Left cardiac atrium (tissue), 4 donors: Measurements from ENCODE around the gene IFFO2. TPM values are rescaled to one million over a fixed set of nuclear protein-coding genes. Genes with fewer than 3 reads are reported as not detected.

Experiments
- ATAC-seq, 2 donors: fragments of 200-7000 bp; cut with Tn5 transposase; one replicate each; pipeline ENCODE4 v1.9.1; 2020; ENCODE audit warnings: mild to moderate bottlenecking in 2 of 2, moderate library complexity in 2 of 2
- DNase-seq: peaks from one replicate; pipeline ENCODE4 v3.0.0-alpha.2; 2020
- intact Hi-C, 2 donors: fragments of 100-400 bp; cut with DNase I; formaldehyde crosslinking; loops; one replicate each; pipeline versions ENCODE4 v1.14.1 to v1.15.1; 2022 to 2023
- long read RNA-seq: library from polyadenylated mRNA; unstranded; transcript quantifications from one replicate; pipeline ENCODE4 v2.0.0, GENCODE V29; 2021
- total RNA-seq, 2 donors: library from RNA; stranded (reverse); fragmentation: NEBNext Ultra II Directional; extraction: Animal tissue kit (Norgen Biotek cat#: 25700); gene quantifications; one replicate each; pipeline ENCODE4 v1.2.1, GENCODE V29; 2021
- donor health status: DM: no; HTN: yes; CAD: no.
- donor health status: DM: no; HTN: yes; CAD: no; lungs with severe emphysema.
- donor health status: DM: yes; HTN: yes; CAD: no.
- donor health status: Dilated cardiomyopathy.

IFFO2 gene
- 1 to 10 TPM; 3.4 to 6.4 TPM for total RNA-seq
- long read RNA-seq = 0 reads

DNA sequence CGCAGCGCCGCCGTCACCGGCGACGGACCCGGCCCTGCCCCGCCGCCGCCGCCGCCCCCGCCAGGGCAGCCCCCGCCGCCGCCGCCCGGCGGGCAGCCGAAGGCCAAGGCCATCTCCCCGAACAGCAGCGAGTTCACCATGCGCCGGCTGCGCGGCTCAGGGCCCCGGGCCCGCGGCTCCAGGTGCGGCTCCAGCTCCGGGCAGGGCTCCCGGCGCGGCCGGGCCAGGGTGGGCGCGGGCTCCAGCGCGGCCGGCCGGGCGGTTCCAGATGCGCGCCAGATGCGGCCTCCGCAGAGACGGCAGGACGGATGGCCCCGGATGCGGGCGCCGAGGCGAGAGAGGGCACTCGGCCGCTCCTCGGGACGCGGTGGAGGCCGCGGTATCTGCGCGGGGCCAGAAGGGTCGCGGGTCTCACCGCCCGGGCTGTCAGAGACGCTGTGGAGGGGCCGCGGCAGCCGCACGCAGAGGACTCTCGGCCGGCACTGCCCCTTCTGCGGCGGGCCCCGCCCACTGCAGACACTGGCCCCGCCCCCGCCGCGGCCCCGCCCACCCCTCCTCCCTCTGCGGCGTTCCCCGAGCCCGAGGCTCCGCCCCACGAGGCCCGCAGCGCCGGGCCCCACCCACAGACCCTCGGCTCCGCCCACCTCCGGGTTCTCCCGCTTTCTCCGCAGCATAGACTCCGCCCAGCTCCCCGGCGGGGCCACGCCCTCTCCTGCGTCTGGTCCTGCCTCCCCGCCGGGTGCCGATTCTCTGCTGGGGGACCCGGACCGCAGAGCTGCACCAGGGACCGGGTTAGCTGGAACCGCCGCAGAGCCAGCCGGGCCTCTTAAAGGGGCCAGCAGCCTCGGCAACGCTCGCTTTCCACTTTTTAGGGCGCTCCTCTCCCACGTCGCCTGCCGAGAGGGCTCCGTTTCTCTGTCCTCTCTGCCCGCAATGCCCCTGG, at the start of gene IFFO2:
Gene IFFO2, minus strand, starts transcription at position 484 of the 943 bp plus-strand sequence. Its CDS starts 344 bp downstream, at position 140.
- intact Hi-C loops = loop anchor here in 1 of 2 donors (5.0 kb wide), 2 partner anchors 34 to 49 kb away; no protein-coding TSS in a partner anchor
- ATAC-seq (peak; percentile 98), DNase-seq (peak; percentile 98)

- intact Hi-C loops = no loop called here
- ATAC-seq = no peak
Observed at GRCh38 chr1:19006000-19006399, 49.5 kb upstream of the IFFO2 start.

GRCh38 chr1:19003371-19004290, 47.2 kb upstream of the IFFO2 start:
- no peak for DNase-seq
- ATAC-seq = peak in 1 of 2 donors; percentile 19
- intact Hi-C loops = no loop called here

More at GRCh38 chr1:19006000-19006399, 49.5 kb upstream of the IFFO2 start:
- no peak for DNase-seq

- ATAC-seq (no peak), DNase-seq (no peak)
- intact Hi-C loops = no loop called here
Observed at GRCh38 chr1:19000065-19000464, 43.6 kb upstream of the IFFO2 start.

GRCh38 chr1:18999359-18999758, 42.9 kb upstream of the IFFO2 start:
- peak; percentile 27 to 50 for ATAC-seq
- intact Hi-C loops = no loop called here
- DNase-seq = no peak

DNA sequence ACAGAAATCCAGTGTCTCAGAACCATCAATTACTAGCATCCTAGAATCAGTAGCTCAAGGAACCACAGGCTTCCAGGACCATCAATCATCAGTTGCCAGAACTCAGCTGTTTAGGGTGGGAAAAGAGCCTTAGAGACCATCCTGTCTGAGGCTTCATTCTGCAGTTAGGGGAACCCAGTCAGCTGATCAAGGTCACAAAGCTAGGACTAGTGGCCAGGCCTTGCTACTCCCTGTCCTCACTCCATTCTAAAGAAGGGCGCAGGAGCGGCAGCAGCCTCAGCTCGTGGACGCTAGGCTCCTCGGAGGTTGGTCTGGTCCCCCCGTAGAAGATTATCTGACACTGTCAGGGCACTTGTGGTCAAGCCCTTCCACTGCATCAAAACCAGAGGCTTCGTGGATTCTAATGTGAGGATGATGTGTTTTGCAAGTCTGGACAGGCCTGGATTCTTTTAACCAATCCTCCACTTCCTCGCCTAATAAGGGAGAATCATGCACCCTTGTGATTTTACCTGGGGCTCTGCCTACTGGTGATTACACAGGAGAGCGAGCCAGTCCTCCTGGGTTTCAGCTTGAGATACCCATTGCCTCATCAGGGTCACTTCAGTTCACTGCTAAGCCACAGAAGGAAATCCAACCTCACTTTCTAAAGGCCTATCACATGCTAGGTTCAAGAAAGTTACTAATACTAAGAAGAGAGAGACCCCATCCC, 41.7 kb upstream of the IFFO2 start:
- no peak for DNase-seq
- intact Hi-C loops = no loop called here
- peak in 1 of 2 donors; percentile 36 for ATAC-seq

GRCh38 chr1:18997508-18997907, 41.0 kb upstream of the IFFO2 start:
- DNase-seq = no peak
- intact Hi-C loops = no loop called here

GRCh38 chr1:18996548-18997177, 40.2 kb upstream of the IFFO2 start:
- DNase-seq (no peak), ATAC-seq (no peak)
- intact Hi-C loops = no loop called here

More at GRCh38 chr1:18997508-18997907, 41.0 kb upstream of the IFFO2 start:
- ATAC-seq = no peak

- ATAC-seq (no peak), DNase-seq (no peak)
- intact Hi-C loops = no loop called here
Observed at GRCh38 chr1:18994381-18994780, 37.9 kb upstream of the IFFO2 start.

DNA sequence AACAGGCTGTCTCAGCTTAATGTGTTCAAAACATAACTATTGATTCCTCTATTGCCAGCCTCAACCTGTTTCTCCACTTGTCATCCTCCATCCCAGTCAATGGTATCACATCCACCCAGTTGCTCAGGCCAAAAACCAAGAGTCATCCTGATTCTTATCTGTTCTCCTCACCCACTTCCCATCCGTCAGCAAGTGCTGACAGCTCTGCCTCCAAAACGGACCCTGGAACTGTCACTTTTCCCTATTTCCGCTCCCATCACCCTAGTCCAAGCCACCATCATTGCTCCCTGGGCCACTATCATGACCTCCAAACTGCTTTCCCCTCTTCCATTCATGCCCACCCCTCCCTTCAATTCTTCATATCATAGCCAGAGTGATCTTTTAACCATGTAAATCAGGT, 36.2 kb upstream of the IFFO2 start:
- DNase-seq = no peak
- ATAC-seq = no peak
- intact Hi-C loops = no loop called here

- DNase-seq (no peak), ATAC-seq (no peak)
- intact Hi-C loops = no loop called here
Observed at GRCh38 chr1:18991585-18991984, 35.1 kb upstream of the IFFO2 start.

GRCh38 chr1:18989896-18990295, 33.4 kb upstream of the IFFO2 start:
- intact Hi-C loops = no loop called here
- no peak for ATAC-seq
- DNase-seq = no peak

GRCh38 chr1:18989176-18989799, 32.8 kb upstream of the IFFO2 start:
- no peak for DNase-seq
- intact Hi-C loops = no loop called here
- no peak for ATAC-seq

DNA sequence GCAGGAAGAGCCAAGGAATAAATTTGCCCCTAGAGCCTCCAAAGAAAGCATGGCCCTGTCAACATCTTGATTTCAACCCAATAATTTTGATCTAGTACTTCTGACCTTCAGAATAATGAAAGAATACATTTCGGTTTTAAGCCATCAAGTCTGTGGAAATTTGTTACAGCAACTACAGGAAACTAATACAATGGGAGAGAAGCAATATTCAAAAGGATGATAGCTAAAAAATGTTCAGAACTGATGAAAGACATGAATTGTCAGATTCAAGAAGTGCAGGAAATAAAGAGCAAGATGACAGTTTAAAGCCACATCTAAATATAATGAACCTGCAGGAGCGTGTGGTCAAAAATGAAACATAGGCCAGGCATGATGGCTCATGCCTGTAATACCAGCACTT, 24.8 kb upstream of the IFFO2 start:
- intact Hi-C loops = no loop called here
- no peak for ATAC-seq
- DNase-seq = no peak

- no peak for DNase-seq
- peak in 1 of 2 donors; percentile 71 for ATAC-seq
- intact Hi-C loops = no loop called here
Observed at GRCh38 chr1:18978706-18979105, 22.2 kb upstream of the IFFO2 start.

DNA sequence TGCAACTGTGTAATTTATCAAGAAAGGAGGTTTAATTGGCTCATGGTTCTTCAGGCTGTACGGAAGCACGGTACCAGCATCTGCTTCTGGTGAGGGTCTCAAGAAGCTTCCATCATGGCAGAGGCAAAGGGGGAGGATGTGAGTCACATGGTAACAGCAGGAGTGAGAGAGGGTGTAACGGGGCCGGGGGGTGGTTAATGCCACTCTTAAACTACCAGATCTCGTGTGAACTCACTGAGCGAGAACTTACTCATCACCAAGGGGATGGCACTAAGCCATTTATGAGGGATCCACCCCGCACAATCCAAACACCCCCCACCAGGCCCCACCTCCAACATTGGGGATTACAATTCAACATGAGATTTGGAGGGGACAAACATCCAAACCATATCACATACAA, 21.0 kb upstream of the IFFO2 start:
- ATAC-seq (no peak), DNase-seq (no peak)
- intact Hi-C loops = no loop called here

DNA sequence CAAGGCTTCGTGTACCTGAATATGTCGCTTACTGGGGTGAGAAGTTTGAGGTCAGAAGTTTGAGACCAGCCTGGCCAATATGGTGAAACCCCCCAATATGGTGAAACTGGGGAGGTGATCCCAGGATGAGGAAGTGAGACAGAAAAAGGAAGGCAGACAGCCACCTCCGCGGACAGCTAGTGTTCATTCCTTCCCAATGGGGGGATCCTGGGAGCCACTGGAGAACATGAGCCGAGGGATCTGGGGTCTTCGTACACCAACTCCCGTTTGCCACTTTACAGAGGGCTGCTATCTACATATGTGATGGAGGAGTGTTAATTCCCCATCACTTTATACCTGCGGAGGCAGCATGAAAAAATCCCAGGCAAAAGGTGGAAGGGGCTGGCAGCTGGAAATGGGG, 19.6 kb upstream of the IFFO2 start:
- DNase-seq = no peak
- ATAC-seq = no peak
- intact Hi-C loops = no loop called here

GRCh38 chr1:18974606-18975005, 18.1 kb upstream of the IFFO2 start:
- intact Hi-C loops = no loop called here
- ATAC-seq (no peak), DNase-seq (no peak)
